ENCODE results near the gene EGLN2. TPM values are rescaled to one million over a fixed set of nuclear protein-coding genes. Genes with fewer than 3 reads are reported as not detected.

Gene EGLN2
- total RNA-seq, 1 donor from 2014 or later, result 142 TPM

DNA sequence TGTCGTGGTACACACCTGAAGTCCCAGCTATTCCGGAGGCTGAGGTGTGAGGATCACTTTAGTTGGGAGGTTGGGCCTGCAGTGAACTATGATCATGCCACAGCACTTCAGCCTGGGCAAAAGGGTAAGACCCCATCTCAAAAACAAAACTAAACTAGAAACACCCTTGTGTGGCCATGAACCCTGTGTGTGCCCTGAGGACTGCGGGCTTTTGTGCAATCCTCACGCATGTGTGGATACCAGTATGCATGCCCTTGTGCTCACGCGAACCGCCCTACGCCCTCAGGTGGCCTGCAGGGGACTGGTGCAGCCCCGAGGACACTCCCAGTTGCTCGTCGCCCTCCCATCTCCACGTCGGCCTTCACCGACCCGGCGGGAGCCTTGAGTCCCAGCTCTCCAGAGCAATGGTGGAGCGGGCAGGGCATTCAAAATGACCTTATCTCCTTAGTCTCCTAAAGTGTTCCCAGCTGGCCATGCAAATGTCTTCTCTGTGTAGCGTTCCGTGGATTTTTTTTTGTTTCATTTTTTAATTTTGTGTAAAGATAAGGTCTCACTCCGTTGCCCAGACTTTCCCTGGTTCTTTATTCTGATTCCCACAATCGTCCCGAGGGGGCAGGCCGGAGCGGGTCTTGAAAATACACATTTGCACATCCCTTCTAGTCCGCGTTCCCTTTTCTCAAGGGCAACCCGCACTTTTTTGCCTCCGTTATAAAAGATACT is 868 bp upstream of the EGLN2 start:
- Mint-ChIP-seq H3K27me3 (ENCODE audit: unreplicated experiment) (peaks cover 5% of the 10 kb centered on the region), H3K36me3 (ENCODE audit: unreplicated experiment) (no peaks in the 10 kb centered on the region), H3K27ac (ENCODE audit: unreplicated experiment) (peak overlapping the region; percentile 87), H3K4me1 (ENCODE audit: low read depth, unreplicated experiment) (peaks cover 18% of the 10 kb centered on the region), H3K9me3 (ENCODE audit: unreplicated experiment) (peaks cover 14% of the 10 kb centered on the region), H3K4me3 (ENCODE audit: unreplicated experiment) (peak overlapping the region; percentile 95)
- DNase-seq, result peak; percentile 76
- peak; percentile 29 for TF ChIP-seq CTCF (IDR thresholded peaks at IDR 0.05; ENCODE audit: partially characterized antibody, unreplicated experiment)

DNA sequence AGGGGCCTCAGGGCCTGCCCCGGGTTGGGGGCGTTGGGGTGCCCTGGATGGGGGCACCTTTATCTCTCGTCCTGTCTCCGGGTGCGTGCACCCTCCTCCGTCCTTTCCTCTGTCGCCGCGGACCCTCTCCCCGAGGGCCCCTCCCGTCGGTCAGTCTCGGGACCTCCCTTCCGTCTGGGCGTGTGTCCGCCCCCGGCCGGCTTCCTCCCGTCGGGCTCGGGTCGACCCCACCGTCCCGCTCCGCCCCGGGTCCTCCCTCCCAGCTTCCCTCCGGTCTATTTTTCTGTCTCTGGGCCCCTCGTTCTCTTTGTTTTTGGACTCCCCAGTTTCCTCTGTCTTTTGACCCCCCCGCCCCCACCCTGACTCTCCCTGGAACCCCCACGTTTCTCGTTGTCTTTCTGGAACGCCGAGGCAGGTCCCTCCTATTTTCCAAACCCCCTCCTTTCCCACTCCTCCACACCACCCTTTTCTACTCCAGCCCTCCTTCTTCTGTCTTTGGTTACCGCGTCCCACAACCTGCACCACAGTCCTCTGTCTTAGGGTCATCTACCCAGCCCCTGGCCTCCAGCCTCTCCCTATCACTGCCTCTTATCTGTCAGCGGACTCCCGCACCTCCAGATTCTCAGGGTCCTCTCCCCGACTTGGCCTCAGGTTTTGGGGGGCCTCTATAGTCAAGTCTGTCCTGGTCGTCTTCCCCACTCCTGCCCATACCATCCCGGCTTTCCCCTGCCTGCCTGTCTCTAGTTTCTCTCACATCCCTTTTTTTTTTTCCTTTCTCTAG is 757 bp downstream of the EGLN2 start:
- Mint-ChIP-seq H3K36me3 (ENCODE audit: unreplicated experiment) (no peaks in the 10 kb centered on the region), H3K4me1 (ENCODE audit: low read depth, unreplicated experiment) (peaks cover 32% of the 10 kb centered on the region), H3K27ac (ENCODE audit: unreplicated experiment) (peak overlapping the region; percentile 85), H3K9me3 (ENCODE audit: unreplicated experiment) (peaks cover 14% of the 10 kb centered on the region), H3K4me3 (ENCODE audit: unreplicated experiment) (peak overlapping the region; percentile 91), H3K27me3 (ENCODE audit: unreplicated experiment) (peaks cover 6% of the 10 kb centered on the region)
- DNase-seq, result no peak
- TF ChIP-seq CTCF (IDR thresholded peaks at IDR 0.05; ENCODE audit: partially characterized antibody, unreplicated experiment), result no peak

DNA sequence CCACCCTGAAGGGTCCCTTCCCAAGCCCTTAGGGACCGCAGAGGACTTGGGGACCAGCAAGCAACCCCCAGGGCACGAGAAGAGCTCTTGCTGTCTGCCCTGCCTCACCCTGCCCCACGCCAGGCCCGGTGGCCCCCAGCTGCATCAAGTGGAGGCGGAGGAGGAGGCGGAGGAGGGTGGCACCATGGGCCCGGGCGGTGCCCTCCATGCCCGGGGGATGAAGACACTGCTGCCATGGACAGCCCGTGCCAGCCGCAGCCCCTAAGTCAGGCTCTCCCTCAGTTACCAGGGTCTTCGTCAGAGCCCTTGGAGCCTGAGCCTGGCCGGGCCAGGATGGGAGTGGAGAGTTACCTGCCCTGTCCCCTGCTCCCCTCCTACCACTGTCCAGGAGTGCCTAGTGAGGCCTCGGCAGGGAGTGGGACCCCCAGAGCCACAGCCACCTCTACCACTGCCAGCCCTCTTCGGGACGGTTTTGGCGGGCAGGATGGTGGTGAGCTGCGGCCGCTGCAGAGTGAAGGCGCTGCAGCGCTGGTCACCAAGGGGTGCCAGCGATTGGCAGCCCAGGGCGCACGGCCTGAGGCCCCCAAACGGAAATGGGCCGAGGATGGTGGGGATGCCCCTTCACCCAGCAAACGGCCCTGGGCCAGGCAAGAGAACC is 1.5 kb downstream of the EGLN2 start:
- Mint-ChIP-seq H3K4me1 (ENCODE audit: low read depth, unreplicated experiment) (peaks cover 39% of the 10 kb centered on the region), H3K4me3 (ENCODE audit: unreplicated experiment) (peak overlapping the region; percentile 91), H3K9me3 (ENCODE audit: unreplicated experiment) (peaks cover 15% of the 10 kb centered on the region), H3K27ac (ENCODE audit: unreplicated experiment) (peak overlapping the region; percentile 85), H3K27me3 (ENCODE audit: unreplicated experiment) (peaks cover 9% of the 10 kb centered on the region), H3K36me3 (ENCODE audit: unreplicated experiment) (no peaks in the 10 kb centered on the region)
- no peak for DNase-seq
- no peak for TF ChIP-seq CTCF (IDR thresholded peaks at IDR 0.05; ENCODE audit: partially characterized antibody, unreplicated experiment)

GRCh38 chr19:40800997-40801377 is 2.0 kb downstream of the EGLN2 start:
- TF ChIP-seq CTCF (IDR thresholded peaks at IDR 0.05; ENCODE audit: partially characterized antibody, unreplicated experiment), result no peak
- Mint-ChIP-seq H3K4me3 (ENCODE audit: unreplicated experiment) (peak overlapping the region; percentile 91), H3K9me3 (ENCODE audit: unreplicated experiment) (peaks cover 15% of the 10 kb centered on the region), H3K36me3 (ENCODE audit: unreplicated experiment) (no peaks in the 10 kb centered on the region), H3K27ac (ENCODE audit: unreplicated experiment) (no peak overlapping the region), H3K27me3 (ENCODE audit: unreplicated experiment) (peaks cover 9% of the 10 kb centered on the region), H3K4me1 (ENCODE audit: low read depth, unreplicated experiment) (peaks cover 42% of the 10 kb centered on the region)
- no peak for DNase-seq

Data from glutamatergic neuron (in vitro differentiated cells).